Measurements from ENCODE around the gene TAGLN2.

TAGLN2 gene

GRCh38 chr1:159929155-159930051 is 4.1 kb upstream of the TAGLN2 start:
- H3K36me3 ChIP-seq = no peaks in the 10 kb centered on the region
- no peak overlapping the region for H3K4me3 ChIP-seq (ENCODE audit: low read depth in 1 of 2, low read length in 1 of 2)
- H3K27ac ChIP-seq = no peak overlapping the region

GRCh38 chr1:159928491-159929050 is 3.3 kb upstream of the TAGLN2 start:
- H3K4me3 ChIP-seq (ENCODE audit: low read depth in 1 of 2, low read length in 1 of 2) = no peak overlapping the region
- peaks cover 11 to 14% of the 10 kb centered on the region in 2 experiments for H3K4me1 ChIP-seq (ENCODE audit: control insufficient read depth in 1 of 2, insufficient read depth in 1 of 2, low read depth in 1 of 2, low read length in 1 of 2)
- no peaks in the 10 kb centered on the region for H3K9me3 ChIP-seq
- no peaks in the 10 kb centered on the region for H3K27me3 ChIP-seq
- H3K36me3 ChIP-seq = no peaks in the 10 kb centered on the region
- H3K27ac ChIP-seq = no peak overlapping the region
- TF ChIP-seq CTCF (IDR thresholded peaks at IDR 0.05) = no peak

More at GRCh38 chr1:159929155-159930051, 4.1 kb upstream of the TAGLN2 start:
- no peaks in the 10 kb centered on the region for H3K27me3 ChIP-seq
- TF ChIP-seq CTCF (IDR thresholded peaks at IDR 0.05) = no peak
- H3K4me1 ChIP-seq (ENCODE audit: control insufficient read depth in 1 of 2, insufficient read depth in 1 of 2, low read depth in 1 of 2, low read length in 1 of 2) = peaks cover 9 to 11% of the 10 kb centered on the region in 2 experiments
- no peaks in the 10 kb centered on the region for H3K9me3 ChIP-seq

GRCh38 chr1:159927849-159928431 is 2.6 kb upstream of the TAGLN2 start:
- Histone ChIP-seq H3K9me3 (no peaks in the 10 kb centered on the region), H3K4me1 (ENCODE audit: control insufficient read depth in 1 of 2, insufficient read depth in 1 of 2, low read depth in 1 of 2, low read length in 1 of 2) (peaks cover 14 to 20% of the 10 kb centered on the region in 2 experiments), H3K4me3 (ENCODE audit: low read depth in 1 of 2, low read length in 1 of 2) (no peak overlapping the region)

GRCh38 chr1:159927211-159927848 is 2.0 kb upstream of the TAGLN2 start:
- no peak for TF ChIP-seq CTCF (IDR thresholded peaks at IDR 0.05)
- Histone ChIP-seq H3K27ac (no peak overlapping the region), H3K9me3 (no peaks in the 10 kb centered on the region), H3K27me3 (no peaks in the 10 kb centered on the region), H3K4me1 (ENCODE audit: control insufficient read depth in 1 of 2, insufficient read depth in 1 of 2, low read depth in 1 of 2, low read length in 1 of 2) (peaks cover 20 to 27% of the 10 kb centered on the region in 2 experiments), H3K36me3 (peaks cover 4% of the 10 kb centered on the region), H3K4me3 (ENCODE audit: low read depth in 1 of 2, low read length in 1 of 2) (no peak overlapping the region)

More at GRCh38 chr1:159927849-159928431, 2.6 kb upstream of the TAGLN2 start:
- no peaks in the 10 kb centered on the region for H3K27me3 ChIP-seq
- TF ChIP-seq CTCF (IDR thresholded peaks at IDR 0.05) = no peak
- H3K27ac ChIP-seq = no peak overlapping the region
- peaks cover under 1% of the 10 kb centered on the region for H3K36me3 ChIP-seq

- TF ChIP-seq CTCF (IDR thresholded peaks at IDR 0.05) = peak; percentile 7
- H3K27me3 ChIP-seq = no peaks in the 10 kb centered on the region
- H3K4me3 ChIP-seq (ENCODE audit: low read depth in 1 of 2, low read length in 1 of 2) = peak overlapping the region; percentile 88 to 100
- no peaks in the 10 kb centered on the region for H3K9me3 ChIP-seq
- peak overlapping the region; percentile 97 for H3K27ac ChIP-seq
- peaks cover 37 to 43% of the 10 kb centered on the region in 2 experiments for H3K4me1 ChIP-seq (ENCODE audit: control insufficient read depth in 1 of 2, insufficient read depth in 1 of 2, low read depth in 1 of 2, low read length in 1 of 2)
- peaks cover 7% of the 10 kb centered on the region for H3K36me3 ChIP-seq
Observed at GRCh38 chr1:159925719-159926078, 392 bp upstream of the TAGLN2 start.
